IMR-90 (cell line): Measurements from ENCODE around the gene KCNK4. TPM values are rescaled to one million over a fixed set of nuclear protein-coding genes. Genes with fewer than 3 reads are reported as not detected.

Source experiments
- ATAC-seq: fragments of 200-7000 bp; cut with Tn5 transposase; 2 replicates; pipeline ENCODE4 v1.9.1; 2020; ENCODE audit warnings: low read depth, mild to moderate bottlenecking, moderate library complexity
- BruUV-seq: library from RNA; stranded (reverse); fragments of 400-500 nt; replicated peaks from 2 replicates; lab custom pipeline; 2021; lab: Mats Ljungman, UMichigan
- CTCF ChIA-PET: fragments of 300-600 bp; formaldehyde crosslinking; extraction: SDS; loops from one replicate; lab custom pipeline; 2021; ENCODE audit warnings: antibody characterized with exemption; lab: Yijun Ruan, JAX
- POLR2A ChIA-PET: fragments of 300-600 bp; sonication (Branson Sonifier 250); formaldehyde crosslinking; loops from one replicate; lab custom pipeline; 2022; ENCODE audit warnings: antibody characterized with exemption; ENCODE audit not compliant: unreplicated experiment; lab: Charles Lee
- DNase-seq: peaks from one replicate; pipeline ENCODE4 v3.0.0; 2013
- H2AFZ ChIP-seq: replicated peaks from 2 replicates; pipeline ENCODE3; 2013; ENCODE audit warnings: low read length, mild to moderate bottlenecking; ENCODE audit not compliant: poor library complexity
- H2AK5ac ChIP-seq: 2 replicates; pipeline ENCODE4 v1.6.1; 2013; ENCODE audit warnings: low read depth, low read length, inconsistent platforms
- H2AK9ac ChIP-seq: replicated peaks from 2 replicates; pipeline ENCODE3; 2013; ENCODE audit warnings: mild to moderate bottlenecking, low read depth, low read length, moderate library complexity; ENCODE audit not compliant: poor library complexity
- H2BK120ac ChIP-seq: 2 replicates; pipeline ENCODE4 v1.6.1; 2013; ENCODE audit warnings: low read depth, low read length, inconsistent platforms
- H2BK15ac ChIP-seq: 3 replicates; pipeline ENCODE4 v1.6.1; 2013; ENCODE audit warnings: low read depth, low read length, inconsistent platforms
- H2BK20ac ChIP-seq: 2 replicates; pipeline ENCODE4 v1.6.1; 2013; ENCODE audit warnings: low read depth, mild to moderate bottlenecking, inconsistent platforms, low read length, moderate library complexity
- H2BK5ac ChIP-seq: 2 replicates; pipeline ENCODE4 v1.6.1; 2013; ENCODE audit warnings: mild to moderate bottlenecking, low read depth, low read length, inconsistent platforms; ENCODE audit not compliant: poor library complexity, severe bottlenecking
- H3K14ac ChIP-seq: replicated peaks from 2 replicates; pipeline ENCODE4 v1.6.1; 2013; ENCODE audit warnings: low read depth, low read length, inconsistent platforms
- H3K18ac ChIP-seq: 2 replicates; pipeline ENCODE4 v1.6.1; 2013; ENCODE audit warnings: low read depth, low read length, control low read depth
- H3K23ac ChIP-seq: 2 replicates; pipeline ENCODE4 v1.6.1; 2013; ENCODE audit warnings: low read depth, low read length, inconsistent platforms
- H3K27ac ChIP-seq: 2 replicates; pipeline ENCODE4 v1.5.1; 2013; ENCODE audit warnings: mild to moderate bottlenecking, control low read depth, low read length; ENCODE audit not compliant: insufficient read depth
- H3K27me3 ChIP-seq: 2 replicates; pipeline ENCODE4 v1.6.1; 2013; ENCODE audit warnings: low read length; ENCODE audit not compliant: control insufficient read depth, insufficient read depth
- H3K36me3 ChIP-seq: 2 replicates; pipeline ENCODE4 v1.6.1; 2013; ENCODE audit warnings: low read length, mixed read lengths; ENCODE audit not compliant: control insufficient read depth, insufficient read depth
- H3K4ac ChIP-seq: 2 replicates; pipeline ENCODE4 v1.6.1; 2013; ENCODE audit warnings: low read depth, low read length, inconsistent platforms
- H3K4me1 ChIP-seq: 2 replicates; pipeline ENCODE4 v1.6.1; 2013; ENCODE audit warnings: low read length, mixed read lengths; ENCODE audit not compliant: control insufficient read depth, insufficient read depth
- H3K4me2 ChIP-seq: 2 replicates; pipeline ENCODE4 v1.6.1; 2013; ENCODE audit warnings: low read depth, mild to moderate bottlenecking, control low read depth, low read length, moderate library complexity
- H3K4me3 ChIP-seq: 2 replicates; pipeline ENCODE4 v1.5.1; 2013; ENCODE audit warnings: low read depth, mild to moderate bottlenecking, control low read depth, low read length, moderate library complexity; ENCODE audit not compliant: insufficient read depth
- H3K56ac ChIP-seq: 2 replicates; pipeline ENCODE4 v1.6.1; 2013; ENCODE audit warnings: low read length, inconsistent platforms; ENCODE audit not compliant: insufficient read depth; ENCODE audit errors: extremely low read depth
- H3K79me1 ChIP-seq, 2 experiments: 2 replicates each; pipeline ENCODE4 v1.6.1; 2013; ENCODE audit warnings: low read length in 2 of 2, inconsistent platforms in 1 of 2, low read depth in 1 of 2
- H3K9ac ChIP-seq: 2 replicates; pipeline ENCODE4 v1.6.1; 2013; ENCODE audit warnings: low read depth, low read length, control low read depth
- H3K9me1 ChIP-seq: 2 replicates; pipeline ENCODE4 v1.6.1; 2013; ENCODE audit warnings: low read length, inconsistent platforms; ENCODE audit not compliant: insufficient read depth
- H3K9me3 ChIP-seq: 2 replicates; pipeline ENCODE4 v1.6.1; 2013; ENCODE audit warnings: low read length; ENCODE audit not compliant: control insufficient read depth, insufficient read depth
- H4K20me1 ChIP-seq: 2 replicates; pipeline ENCODE4 v1.6.1; 2013; ENCODE audit warnings: low read length, inconsistent platforms; ENCODE audit not compliant: insufficient read depth
- H4K5ac ChIP-seq: 2 replicates; pipeline ENCODE4 v1.6.1; 2013; ENCODE audit warnings: mild to moderate bottlenecking, low read depth, low read length, control low read depth
- H4K8ac ChIP-seq, 2 experiments: 2 replicates each; pipeline ENCODE4 v1.6.1; 2013; ENCODE audit warnings: low read depth in 2 of 2, low read length in 2 of 2, control low read depth in 1 of 2, inconsistent platforms in 1 of 2
- H4K91ac ChIP-seq: 2 replicates; pipeline ENCODE4 v1.6.1; 2013; ENCODE audit warnings: low read depth, low read length, inconsistent platforms; ENCODE audit not compliant: insufficient read depth
- BHLHE40 ChIP-seq: fragments of 150-350 bp; IDR thresholded peaks from 2 replicates; pipeline ENCODE4 v1.6.1; 2016; ENCODE audit warnings: mild to moderate bottlenecking, low read depth, low read length
- CEBPB ChIP-seq: IDR thresholded peaks from 2 replicates; pipeline ENCODE4 v1.6.1; 2012; ENCODE audit warnings: low read depth, low read length, improper control_type of control experiment
- CHD1 ChIP-seq: IDR thresholded peaks from 2 replicates; pipeline ENCODE4 v1.6.1; 2012; ENCODE audit warnings: low read depth, low read length, improper control_type of control experiment
- FOS ChIP-seq: fragments of 150-350 bp; IDR thresholded peaks from 2 replicates; pipeline ENCODE4 v1.6.1; 2016; ENCODE audit warnings: low read depth, low read length
- MAFK ChIP-seq: IDR thresholded peaks from 2 replicates; pipeline ENCODE4 v1.6.1; 2012; ENCODE audit warnings: low read depth, low read length, improper control_type of control experiment
- MAZ ChIP-seq: IDR thresholded peaks from 2 replicates; pipeline ENCODE4 v1.6.1; 2012; ENCODE audit warnings: low read depth, mild to moderate bottlenecking, low read length, improper control_type of control experiment, moderate library complexity, borderline replicate concordance
- MXI1 ChIP-seq: IDR thresholded peaks from 2 replicates; pipeline ENCODE4 v1.6.1; 2012; ENCODE audit warnings: low read depth, mild to moderate bottlenecking, low read length, moderate library complexity, borderline replicate concordance
- NFE2L2 ChIP-seq: fragments of 150-350 bp; IDR thresholded peaks from 2 replicates; pipeline ENCODE4 v1.6.1; 2016; ENCODE audit warnings: low read depth, mild to moderate bottlenecking, low read length
- POLR2A ChIP-seq: IDR thresholded peaks from 2 replicates; pipeline ENCODE4 v1.6.1; 2012; ENCODE audit warnings: mild to moderate bottlenecking, low read depth, low read length
- RAD21 ChIP-seq: IDR thresholded peaks from 2 replicates; pipeline ENCODE4 v1.6.1; 2012; ENCODE audit warnings: low read length, improper control_type of control experiment
- RCOR1 ChIP-seq: IDR thresholded peaks from 2 replicates; pipeline ENCODE4 v1.6.1; 2012; ENCODE audit warnings: mild to moderate bottlenecking, low read length, improper control_type of control experiment; ENCODE audit not compliant: insufficient replicate concordance
- RFX5 ChIP-seq: IDR thresholded peaks from 2 replicates; pipeline ENCODE4 v1.8.0; 2012; ENCODE audit warnings: low read depth, mild to moderate bottlenecking, low read length, moderate library complexity
- SMC3 ChIP-seq: fragments of 150-350 bp; IDR thresholded peaks from 2 replicates; pipeline ENCODE4 v1.6.1; 2016; ENCODE audit warnings: low read depth, mild to moderate bottlenecking, antibody characterized with exemption, low read length, moderate library complexity
- WGBS, 2 experiments: methylation state at CpG; one replicate each; pipeline versions ENCODE4 v1.1.5 to v1.1.7; 2013; ENCODE audit warnings: missing lambda C conversion rate in 2 of 2; ENCODE audit not compliant: insufficient read length in 1 of 2; ENCODE audit errors: extremely low coverage in 2 of 2; 5-methylcytosine and 5-hydroxymethylcytosine counted together
- dilution Hi-C: fragments of 300-500 bp; cut with HindIII; formaldehyde crosslinking; loops from one replicate; pipeline ENCODE4 v1.14.3; 2018; ENCODE audit warnings: low sequenced_read_pairs; ENCODE audit not compliant: unreplicated experiment
- in situ Hi-C: fragments of 300-500 bp; cut with MboI; formaldehyde crosslinking; loops from 3 replicates; pipeline ENCODE4 v1.14.3; 2019; ENCODE audit warnings: low sequenced_read_pairs, inconsistent platforms, mixed read lengths
- intact Hi-C: fragments of 100-400 bp; cut with micrococcal nuclease; formaldehyde crosslinking; loops from 2 replicates; pipeline ENCODE4 v1.10.0; 2022
- polyA plus RNA-seq, 3 experiments: library from polyadenylated mRNA; depleted of rRNA; stranded (reverse); fragments of >200 nt; gene quantifications; 2 replicates each; pipeline ENCODE4 v1.2.3, GENCODE V29; 2012; ENCODE audit warnings: low replicate concordance in 1 of 3
- total RNA-seq: library from RNA; depleted of rRNA; stranded (reverse); fragments of >200 nt; gene quantifications from 2 replicates; pipeline ENCODE4 v1.2.3, GENCODE V29; 2012
- TF ChIP-seq, protein P1 (sequence below): conservative IDR thresholded peaks from 2 replicates; pipeline ENCODE4 v1.5.1; 2012; ENCODE audit warnings: mild to moderate bottlenecking, low read depth, low read length, improper control_type of control experiment
- TF ChIP-seq, protein P2 (sequence below): fragments of 150-350 bp; IDR thresholded peaks from 2 replicates; pipeline ENCODE4 v1.6.1; 2017; ENCODE audit warnings: mild to moderate bottlenecking, antibody characterized with exemption, low read length, low read depth
- TF ChIP-seq, protein P3 (sequence below): fragments of 150-350 bp; IDR thresholded peaks from 2 replicates; pipeline ENCODE4 v1.6.1; 2016; ENCODE audit warnings: low read depth, mild to moderate bottlenecking, low read length, moderate library complexity, borderline replicate concordance

The KCNK4 gene
- total and polyA plus RNA-seq, 2 of the 4 experiments (the other 2 are of a cell fraction), result not detected

DNA sequence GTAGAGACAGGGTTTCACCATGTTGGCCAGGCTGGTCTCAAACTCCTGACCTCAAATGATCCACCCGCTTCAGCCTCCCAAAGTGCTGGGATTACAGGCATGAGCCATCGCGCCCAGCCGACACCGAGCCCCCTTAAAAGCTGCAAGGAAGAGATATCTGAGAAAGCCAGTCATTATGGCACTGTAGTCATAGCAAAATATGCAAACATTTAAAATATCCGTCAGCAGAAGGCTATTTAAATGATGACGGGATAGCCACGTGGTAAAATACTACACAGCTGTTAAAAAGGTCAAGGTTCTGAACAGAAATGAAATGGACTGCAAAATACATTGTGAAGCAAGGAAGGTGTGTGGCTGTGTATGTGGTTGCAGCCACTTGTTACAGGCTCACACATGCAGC is 42.5 kb downstream of the KCNK4 start:
- Histone ChIP-seq H4K8ac (no peak overlapping the region), H3K4me1 (peaks cover 7% of the 10 kb centered on the region), H2AK9ac (no peak overlapping the region), H3K14ac (no peak overlapping the region), H2AFZ (no peak overlapping the region), H3K23ac (no peak overlapping the region), H2BK15ac (no peak overlapping the region), H3K79me1 (no peaks in the 10 kb centered on the region), H2BK120ac (no peak overlapping the region), H3K27ac (no peak overlapping the region), H3K18ac (no peak overlapping the region), H3K9me1 (peaks cover 8% of the 10 kb centered on the region), H3K56ac (no peak overlapping the region), H2BK20ac (no peak overlapping the region), H4K5ac (no peak overlapping the region), H3K4me3 (no peak overlapping the region), H2BK5ac (no peak overlapping the region), H3K27me3 (no peaks in the 10 kb centered on the region), H2AK5ac (no peak overlapping the region), H4K91ac (no peak overlapping the region), H4K20me1 (0 out of 2 replicates have a peak, but pooled peaks cover 3% of the 10 kb centered on the region), H3K9me3 (no peaks in the 10 kb centered on the region), H3K36me3 (no peaks in the 10 kb centered on the region), H3K9ac (no peak overlapping the region), H3K4me2 (no peak overlapping the region), H3K4ac (0 out of 2 replicates have a peak overlapping the region, but pooled peaks have one; percentile 42)
- ChIA-PET CTCF (interaction anchor here (0.6 to 1.7 kb wide), 2 partner anchors 9 kb away, joined by 3 to 4 read pairs; no protein-coding TSS in a partner anchor), POLR2A (interaction anchor here (0.6 kb wide), 1 partner anchor 61 kb away, joined by 3 read pairs; no protein-coding TSS in a partner anchor)
- intact Hi-C loops, result no loop called here
- in situ Hi-C loops, result no loop called here
- TF ChIP-seq CHD1, result no peak
- TF ChIP-seq FOS, result no peak
- no peak for TF ChIP-seq BHLHE40
- no peak for TF ChIP-seq NFE2L2
- TF ChIP-seq MXI1, result no peak
- TF ChIP-seq, protein P1, sequence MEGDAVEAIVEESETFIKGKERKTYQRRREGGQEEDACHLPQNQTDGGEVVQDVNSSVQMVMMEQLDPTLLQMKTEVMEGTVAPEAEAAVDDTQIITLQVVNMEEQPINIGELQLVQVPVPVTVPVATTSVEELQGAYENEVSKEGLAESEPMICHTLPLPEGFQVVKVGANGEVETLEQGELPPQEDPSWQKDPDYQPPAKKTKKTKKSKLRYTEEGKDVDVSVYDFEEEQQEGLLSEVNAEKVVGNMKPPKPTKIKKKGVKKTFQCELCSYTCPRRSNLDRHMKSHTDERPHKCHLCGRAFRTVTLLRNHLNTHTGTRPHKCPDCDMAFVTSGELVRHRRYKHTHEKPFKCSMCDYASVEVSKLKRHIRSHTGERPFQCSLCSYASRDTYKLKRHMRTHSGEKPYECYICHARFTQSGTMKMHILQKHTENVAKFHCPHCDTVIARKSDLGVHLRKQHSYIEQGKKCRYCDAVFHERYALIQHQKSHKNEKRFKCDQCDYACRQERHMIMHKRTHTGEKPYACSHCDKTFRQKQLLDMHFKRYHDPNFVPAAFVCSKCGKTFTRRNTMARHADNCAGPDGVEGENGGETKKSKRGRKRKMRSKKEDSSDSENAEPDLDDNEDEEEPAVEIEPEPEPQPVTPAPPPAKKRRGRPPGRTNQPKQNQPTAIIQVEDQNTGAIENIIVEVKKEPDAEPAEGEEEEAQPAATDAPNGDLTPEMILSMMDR, result no peak
- no peak for TF ChIP-seq RCOR1
- TF ChIP-seq RAD21, result no peak
- TF ChIP-seq, protein P2, sequence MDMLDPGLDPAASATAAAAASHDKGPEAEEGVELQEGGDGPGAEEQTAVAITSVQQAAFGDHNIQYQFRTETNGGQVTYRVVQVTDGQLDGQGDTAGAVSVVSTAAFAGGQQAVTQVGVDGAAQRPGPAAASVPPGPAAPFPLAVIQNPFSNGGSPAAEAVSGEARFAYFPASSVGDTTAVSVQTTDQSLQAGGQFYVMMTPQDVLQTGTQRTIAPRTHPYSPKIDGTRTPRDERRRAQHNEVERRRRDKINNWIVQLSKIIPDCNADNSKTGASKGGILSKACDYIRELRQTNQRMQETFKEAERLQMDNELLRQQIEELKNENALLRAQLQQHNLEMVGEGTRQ, result no peak
- TF ChIP-seq POLR2A, result no peak
- TF ChIP-seq, protein P3, sequence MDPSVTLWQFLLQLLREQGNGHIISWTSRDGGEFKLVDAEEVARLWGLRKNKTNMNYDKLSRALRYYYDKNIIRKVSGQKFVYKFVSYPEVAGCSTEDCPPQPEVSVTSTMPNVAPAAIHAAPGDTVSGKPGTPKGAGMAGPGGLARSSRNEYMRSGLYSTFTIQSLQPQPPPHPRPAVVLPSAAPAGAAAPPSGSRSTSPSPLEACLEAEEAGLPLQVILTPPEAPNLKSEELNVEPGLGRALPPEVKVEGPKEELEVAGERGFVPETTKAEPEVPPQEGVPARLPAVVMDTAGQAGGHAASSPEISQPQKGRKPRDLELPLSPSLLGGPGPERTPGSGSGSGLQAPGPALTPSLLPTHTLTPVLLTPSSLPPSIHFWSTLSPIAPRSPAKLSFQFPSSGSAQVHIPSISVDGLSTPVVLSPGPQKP, result no peak
- no peak for TF ChIP-seq MAFK
- no peak for TF ChIP-seq CEBPB
- TF ChIP-seq MAZ, result no peak
- no peak for TF ChIP-seq SMC3
- TF ChIP-seq RFX5, result no peak
- no peak for ATAC-seq
- no CpG with 5 or more reads among the region's 8 CpGs for WGBS, 2 experiments
- BruUV-seq, result no TSS peak
- dilution Hi-C loops, result no loop called here
- no peak for DNase-seq
